ENCODE results near the gene GAS2.

GAS2 gene

GRCh38 chr11:22725079-22725478, 58.7 kb downstream of the GAS2 start:
- no peak for DNase-seq (ENCODE audit: low read depth in 4 of 4, low spot score in 1 of 4)

GRCh38 chr11:22728600-22729389, 62.4 kb downstream of the GAS2 start:
- no peak for DNase-seq (ENCODE audit: low read depth in 4 of 4, low spot score in 1 of 4)

- no peak for DNase-seq (ENCODE audit: low read depth in 4 of 4, low spot score in 1 of 4)
Measured at GRCh38 chr11:22730319-22730718, 63.9 kb downstream of the GAS2 start.

GRCh38 chr11:22732588-22732987, 66.2 kb downstream of the GAS2 start:
- no peak for DNase-seq (ENCODE audit: low read depth in 4 of 4, low spot score in 1 of 4)

GRCh38 chr11:22733475-22734248, 67.3 kb downstream of the GAS2 start:
- DNase-seq (ENCODE audit: low read depth in 4 of 4, low spot score in 1 of 4), result no peak

GRCh38 chr11:22734628-22735345, 68.4 kb downstream of the GAS2 start:
- DNase-seq (ENCODE audit: low read depth in 4 of 4, low spot score in 1 of 4), result no peak

- DNase-seq (ENCODE audit: low read depth in 4 of 4, low spot score in 1 of 4), result no peak
Measured at GRCh38 chr11:22742157-22742613, 75.8 kb downstream of the GAS2 start.

- DNase-seq (ENCODE audit: low read depth in 4 of 4, low spot score in 1 of 4), result no peak
Measured at GRCh38 chr11:22749536-22749935, 83.1 kb downstream of the GAS2 start.

- DNase-seq (ENCODE audit: low read depth in 4 of 4, low spot score in 1 of 4), result no peak
Measured at GRCh38 chr11:22752908-22753310, 86.5 kb downstream of the GAS2 start.

- no peak for DNase-seq (ENCODE audit: low read depth in 4 of 4, low spot score in 1 of 4)
Measured at GRCh38 chr11:22753416-22753815, 87.0 kb downstream of the GAS2 start.

- no peak for DNase-seq (ENCODE audit: low read depth in 4 of 4, low spot score in 1 of 4)
Measured at GRCh38 chr11:22761066-22761465, 94.7 kb downstream of the GAS2 start.

- no peak for DNase-seq (ENCODE audit: low read depth in 4 of 4, low spot score in 1 of 4)
Measured at GRCh38 chr11:22763166-22763565, 96.8 kb downstream of the GAS2 start.

GRCh38 chr11:22764735-22765134, 98.3 kb downstream of the GAS2 start:
- no peak for DNase-seq (ENCODE audit: low read depth in 4 of 4, low spot score in 1 of 4)

GRCh38 chr11:22768281-22768680, 101.9 kb downstream of the GAS2 start:
- DNase-seq (ENCODE audit: low read depth in 4 of 4, low spot score in 1 of 4), result no peak

GRCh38 chr11:22769081-22769480, 102.7 kb downstream of the GAS2 start:
- DNase-seq (ENCODE audit: low read depth in 4 of 4, low spot score in 1 of 4), result no peak

GRCh38 chr11:22774716-22775115, 108.3 kb downstream of the GAS2 start:
- DNase-seq (ENCODE audit: low read depth in 4 of 4, low spot score in 1 of 4), result no peak

GRCh38 chr11:22775248-22775647, 108.8 kb downstream of the GAS2 start:
- DNase-seq (ENCODE audit: low read depth in 4 of 4, low spot score in 1 of 4), result no peak

GRCh38 chr11:22778642-22779041, 112.2 kb downstream of the GAS2 start:
- DNase-seq (ENCODE audit: low read depth in 4 of 4, low spot score in 1 of 4), result no peak

GRCh38 chr11:22779850-22780249, 113.4 kb downstream of the GAS2 start:
- DNase-seq (ENCODE audit: low read depth in 4 of 4, low spot score in 1 of 4), result no peak

GRCh38 chr11:22780952-22781593, 114.7 kb downstream of the GAS2 start:
- DNase-seq (ENCODE audit: low read depth in 4 of 4, low spot score in 1 of 4), result no peak

- DNase-seq (ENCODE audit: low read depth in 4 of 4, low spot score in 1 of 4), result no peak
Measured at GRCh38 chr11:22785251-22785650, 118.8 kb downstream of the GAS2 start.

Data from stimulated activated CD4-positive, alpha-beta T cell treated with anti-CD3 and anti-CD28 coated beads, Interleukin-1b, Interleukin-23, amount 100 ng/mL, for 24 hours (primary cell).